ENCODE results near the gene BMP2K.

The BMP2K gene

GRCh38 chr4:78749972-78750727 is 26.0 kb upstream of the BMP2K start:
- no peak overlapping the region for H3K4me3 ChIP-seq (ENCODE audit: low read length)
- H3K36me3 ChIP-seq (ENCODE audit: control insufficient read depth, insufficient read depth, low read length) = no peaks in the 10 kb centered on the region
- no peak overlapping the region for H3K27ac ChIP-seq (ENCODE audit: low read depth, low read length)
- no peaks in the 10 kb centered on the region for H3K27me3 ChIP-seq (ENCODE audit: control insufficient read depth, insufficient read depth, low read length)
- H3K4me1 ChIP-seq (ENCODE audit: control insufficient read depth, insufficient read depth, low read length) = no peaks in the 10 kb centered on the region
- H3K9ac ChIP-seq (ENCODE audit: low read length) = no peak overlapping the region

GRCh38 chr4:78753091-78753490 is 23.1 kb upstream of the BMP2K start:
- Histone ChIP-seq H3K27me3 (ENCODE audit: control insufficient read depth, insufficient read depth, low read length) (no peaks in the 10 kb centered on the region), H3K9ac (ENCODE audit: low read length) (no peak overlapping the region), H3K4me1 (ENCODE audit: control insufficient read depth, insufficient read depth, low read length) (no peaks in the 10 kb centered on the region)

GRCh38 chr4:78754872-78755271 is 21.3 kb upstream of the BMP2K start:
- H3K27ac ChIP-seq (ENCODE audit: low read depth, low read length) = no peak overlapping the region
- no peak overlapping the region for H3K4me3 ChIP-seq (ENCODE audit: low read length)
- H3K9ac ChIP-seq (ENCODE audit: low read length) = no peak overlapping the region
- H3K4me1 ChIP-seq (ENCODE audit: control insufficient read depth, insufficient read depth, low read length) = no peaks in the 10 kb centered on the region
- H3K36me3 ChIP-seq (ENCODE audit: control insufficient read depth, insufficient read depth, low read length) = no peaks in the 10 kb centered on the region
- H3K27me3 ChIP-seq (ENCODE audit: control insufficient read depth, insufficient read depth, low read length) = no peaks in the 10 kb centered on the region

More at GRCh38 chr4:78753091-78753490, 23.1 kb upstream of the BMP2K start:
- Histone ChIP-seq H3K4me3 (ENCODE audit: low read length) (no peak overlapping the region), H3K27ac (ENCODE audit: low read depth, low read length) (no peak overlapping the region), H3K36me3 (ENCODE audit: control insufficient read depth, insufficient read depth, low read length) (no peaks in the 10 kb centered on the region)

- no peaks in the 10 kb centered on the region for H3K36me3 ChIP-seq (ENCODE audit: control insufficient read depth, insufficient read depth, low read length)
- no peaks in the 10 kb centered on the region for H3K27me3 ChIP-seq (ENCODE audit: control insufficient read depth, insufficient read depth, low read length)
- no peak overlapping the region for H3K9ac ChIP-seq (ENCODE audit: low read length)
- H3K27ac ChIP-seq (ENCODE audit: low read depth, low read length) = no peak overlapping the region
- no peak overlapping the region for H3K4me3 ChIP-seq (ENCODE audit: low read length)
- H3K4me1 ChIP-seq (ENCODE audit: control insufficient read depth, insufficient read depth, low read length) = no peaks in the 10 kb centered on the region
Measured at GRCh38 chr4:78756137-78756536, 20.0 kb upstream of the BMP2K start.

- Histone ChIP-seq H3K4me1 (ENCODE audit: control insufficient read depth, insufficient read depth, low read length) (no peaks in the 10 kb centered on the region), H3K27ac (ENCODE audit: low read depth, low read length) (no peak overlapping the region), H3K36me3 (ENCODE audit: control insufficient read depth, insufficient read depth, low read length) (no peaks in the 10 kb centered on the region), H3K9ac (ENCODE audit: low read length) (no peak overlapping the region), H3K27me3 (ENCODE audit: control insufficient read depth, insufficient read depth, low read length) (no peaks in the 10 kb centered on the region), H3K4me3 (ENCODE audit: low read length) (no peak overlapping the region)
Measured at GRCh38 chr4:78756776-78757175, 19.4 kb upstream of the BMP2K start.

GRCh38 chr4:78757574-78757973 is 18.6 kb upstream of the BMP2K start:
- no peaks in the 10 kb centered on the region for H3K36me3 ChIP-seq (ENCODE audit: control insufficient read depth, insufficient read depth, low read length)
- no peaks in the 10 kb centered on the region for H3K4me1 ChIP-seq (ENCODE audit: control insufficient read depth, insufficient read depth, low read length)
- H3K27ac ChIP-seq (ENCODE audit: low read depth, low read length) = no peak overlapping the region
- no peak overlapping the region for H3K9ac ChIP-seq (ENCODE audit: low read length)
- no peak overlapping the region for H3K4me3 ChIP-seq (ENCODE audit: low read length)
- H3K27me3 ChIP-seq (ENCODE audit: control insufficient read depth, insufficient read depth, low read length) = no peaks in the 10 kb centered on the region

- Histone ChIP-seq H3K36me3 (ENCODE audit: control insufficient read depth, insufficient read depth, low read length) (no peaks in the 10 kb centered on the region), H3K9ac (ENCODE audit: low read length) (no peak overlapping the region), H3K27me3 (ENCODE audit: control insufficient read depth, insufficient read depth, low read length) (no peaks in the 10 kb centered on the region), H3K4me1 (ENCODE audit: control insufficient read depth, insufficient read depth, low read length) (no peaks in the 10 kb centered on the region), H3K27ac (ENCODE audit: low read depth, low read length) (no peak overlapping the region), H3K4me3 (ENCODE audit: low read length) (no peak overlapping the region)
Measured at GRCh38 chr4:78758085-78758484, 18.1 kb upstream of the BMP2K start.

- H3K4me1 ChIP-seq (ENCODE audit: control insufficient read depth, insufficient read depth, low read length) = no peaks in the 10 kb centered on the region
- no peak overlapping the region for H3K4me3 ChIP-seq (ENCODE audit: low read length)
- H3K36me3 ChIP-seq (ENCODE audit: control insufficient read depth, insufficient read depth, low read length) = no peaks in the 10 kb centered on the region
- no peaks in the 10 kb centered on the region for H3K27me3 ChIP-seq (ENCODE audit: control insufficient read depth, insufficient read depth, low read length)
- H3K9ac ChIP-seq (ENCODE audit: low read length) = no peak overlapping the region
- no peak overlapping the region for H3K27ac ChIP-seq (ENCODE audit: low read depth, low read length)
Measured at GRCh38 chr4:78762529-78762928, 13.6 kb upstream of the BMP2K start.

GRCh38 chr4:78763251-78763650 is 12.9 kb upstream of the BMP2K start:
- H3K36me3 ChIP-seq (ENCODE audit: control insufficient read depth, insufficient read depth, low read length) = no peaks in the 10 kb centered on the region
- no peak overlapping the region for H3K27ac ChIP-seq (ENCODE audit: low read depth, low read length)
- H3K27me3 ChIP-seq (ENCODE audit: control insufficient read depth, insufficient read depth, low read length) = no peaks in the 10 kb centered on the region
- no peak overlapping the region for H3K9ac ChIP-seq (ENCODE audit: low read length)
- no peaks in the 10 kb centered on the region for H3K4me1 ChIP-seq (ENCODE audit: control insufficient read depth, insufficient read depth, low read length)
- no peak overlapping the region for H3K4me3 ChIP-seq (ENCODE audit: low read length)

- Histone ChIP-seq H3K4me3 (ENCODE audit: low read length) (no peak overlapping the region), H3K27ac (ENCODE audit: low read depth, low read length) (no peak overlapping the region), H3K36me3 (ENCODE audit: control insufficient read depth, insufficient read depth, low read length) (no peaks in the 10 kb centered on the region), H3K9ac (ENCODE audit: low read length) (no peak overlapping the region), H3K4me1 (ENCODE audit: control insufficient read depth, insufficient read depth, low read length) (no peaks in the 10 kb centered on the region), H3K27me3 (ENCODE audit: control insufficient read depth, insufficient read depth, low read length) (no peaks in the 10 kb centered on the region)
Measured at GRCh38 chr4:78763763-78764387, 12.3 kb upstream of the BMP2K start.

- no peak overlapping the region for H3K9ac ChIP-seq (ENCODE audit: low read length)
- H3K27me3 ChIP-seq (ENCODE audit: control insufficient read depth, insufficient read depth, low read length) = no peaks in the 10 kb centered on the region
- no peak overlapping the region for H3K4me3 ChIP-seq (ENCODE audit: low read length)
- H3K27ac ChIP-seq (ENCODE audit: low read depth, low read length) = no peak overlapping the region
- H3K4me1 ChIP-seq (ENCODE audit: control insufficient read depth, insufficient read depth, low read length) = no peaks in the 10 kb centered on the region
- H3K36me3 ChIP-seq (ENCODE audit: control insufficient read depth, insufficient read depth, low read length) = no peaks in the 10 kb centered on the region
Measured at GRCh38 chr4:78764498-78764961, 11.6 kb upstream of the BMP2K start.

- H3K4me1 ChIP-seq (ENCODE audit: control insufficient read depth, insufficient read depth, low read length) = no peaks in the 10 kb centered on the region
- no peaks in the 10 kb centered on the region for H3K27me3 ChIP-seq (ENCODE audit: control insufficient read depth, insufficient read depth, low read length)
- no peak overlapping the region for H3K27ac ChIP-seq (ENCODE audit: low read depth, low read length)
- H3K4me3 ChIP-seq (ENCODE audit: low read length) = no peak overlapping the region
- no peaks in the 10 kb centered on the region for H3K36me3 ChIP-seq (ENCODE audit: control insufficient read depth, insufficient read depth, low read length)
- H3K9ac ChIP-seq (ENCODE audit: low read length) = no peak overlapping the region
Measured at GRCh38 chr4:78765432-78766006, 10.6 kb upstream of the BMP2K start.

Data from rectal smooth muscle tissue (tissue), 1 donor.